Fibroblast of the conjunctiva (primary cell): ENCODE measurements around the gene CCDC61.

Experiments
- DNase-seq: peaks from one replicate; pipeline ENCODE4 v3.0.0-alpha.2; 2010; ENCODE audit warnings: low read depth

CCDC61 gene

DNA sequence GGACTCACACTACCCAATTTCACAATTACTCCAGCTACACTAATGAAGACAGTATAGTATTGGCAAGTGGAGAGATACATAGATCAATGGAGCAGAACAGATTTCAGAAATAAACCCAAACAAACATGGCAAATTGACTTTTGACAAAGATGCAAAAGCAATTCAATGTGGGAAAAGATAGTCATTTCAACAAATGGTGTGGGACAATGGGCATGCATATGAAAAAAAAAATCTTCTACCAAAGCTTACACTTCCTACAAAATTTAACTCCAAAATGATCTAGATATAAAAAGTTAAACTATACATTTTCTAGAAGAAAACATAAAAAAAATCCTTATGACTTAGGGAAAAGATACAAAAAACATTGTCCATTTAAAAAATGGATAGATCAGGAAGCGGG, 48.3 kb downstream of the CCDC61 start:
- no peak for DNase-seq

DNA sequence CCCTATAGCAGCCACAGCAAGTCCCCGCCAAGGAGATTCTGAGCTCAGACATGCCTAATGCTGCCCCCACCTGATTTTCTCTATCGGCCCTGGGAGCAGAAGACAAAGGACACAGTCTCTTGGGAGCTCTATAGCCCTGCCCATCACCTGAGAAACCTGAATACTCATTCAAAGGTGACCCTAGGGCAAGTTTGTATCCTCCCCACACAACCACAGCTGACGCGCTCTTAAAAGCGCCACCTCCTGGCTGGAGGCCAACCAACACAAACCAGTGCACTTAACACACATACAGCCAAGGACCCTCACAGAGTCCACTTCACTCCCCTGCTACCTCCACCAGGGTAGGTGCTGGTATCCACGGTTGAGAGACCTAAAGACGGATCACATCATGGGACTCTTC, 54.3 kb downstream of the CCDC61 start:
- DNase-seq: no peak

DNA sequence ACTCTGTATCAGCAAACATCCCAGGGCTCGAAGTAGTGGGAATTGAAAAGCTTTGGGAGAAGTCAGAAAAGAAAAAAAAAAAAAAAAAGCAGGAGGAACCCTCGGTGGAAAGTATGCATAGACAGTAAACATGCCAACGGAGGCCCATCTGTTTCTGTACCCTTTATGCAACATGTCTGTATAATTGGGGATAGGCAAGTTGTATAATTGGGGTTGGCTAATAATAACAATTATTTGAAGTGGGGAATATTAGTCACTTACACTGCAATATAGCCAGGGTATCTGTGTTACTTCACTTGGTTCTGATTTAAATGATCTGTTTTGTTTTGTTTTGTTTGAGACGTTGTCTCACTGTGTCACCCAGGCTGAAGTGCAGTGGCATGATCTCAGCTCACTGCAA, 57.6 kb downstream of the CCDC61 start:
- DNase-seq: no peak

- DNase-seq: no peak
These were observed 61.3 kb downstream of the CCDC61 start for GRCh38 chr19:46056536-46056935.

DNA sequence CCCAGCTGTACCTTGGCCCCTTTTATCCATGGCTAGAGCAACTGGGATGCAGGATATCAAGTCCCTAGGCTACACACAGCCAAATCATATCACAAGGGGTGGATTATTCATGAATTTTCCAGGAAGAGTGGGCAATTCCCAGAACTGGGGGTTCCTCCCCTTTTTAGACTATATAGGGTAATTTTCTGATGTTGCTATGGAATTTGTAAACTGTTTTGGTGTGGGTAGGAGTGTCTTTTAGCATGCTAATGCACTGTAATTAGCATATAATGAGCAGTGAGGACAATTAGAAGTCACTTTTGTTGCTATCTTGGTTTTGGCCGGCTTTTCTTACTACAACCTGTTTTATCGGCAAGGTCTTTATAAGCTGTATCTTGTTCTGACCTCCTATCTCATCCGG, 63.5 kb downstream of the CCDC61 start:
- DNase-seq: no peak

DNA sequence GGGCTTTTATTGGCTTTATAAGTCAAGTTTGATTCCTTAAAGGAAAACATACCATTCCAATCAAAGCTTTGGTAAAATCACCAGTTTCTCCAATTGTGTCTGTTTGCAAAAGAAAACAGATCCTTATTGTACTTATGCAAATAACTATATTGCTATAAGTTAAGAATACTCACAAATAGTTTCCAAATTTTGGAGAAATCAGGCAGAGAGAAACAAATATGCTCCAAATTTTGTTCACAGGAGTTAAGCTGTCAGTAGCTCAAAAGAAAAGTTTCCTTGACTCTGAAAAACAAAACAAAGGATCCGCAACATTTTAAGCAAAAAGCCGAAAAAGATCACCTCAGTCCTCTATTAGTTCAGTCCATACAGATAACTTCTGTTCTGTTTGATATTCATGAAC, 64.7 kb downstream of the CCDC61 start:
- DNase-seq: no peak

GRCh38 chr19:46063201-46063600, 67.9 kb downstream of the CCDC61 start:
- no peak for DNase-seq

GRCh38 chr19:46065486-46066071, 70.3 kb downstream of the CCDC61 start:
- DNase-seq: no peak

- no peak for DNase-seq
These were observed 71.2 kb downstream of the CCDC61 start for GRCh38 chr19:46066471-46066870.

- no peak for DNase-seq
These were observed 72.4 kb downstream of the CCDC61 start for GRCh38 chr19:46067691-46068090.
